Uterus (tissue), 4 donors: ENCODE measurements around the gene GNAO1. TPM values are rescaled to one million over a fixed set of nuclear protein-coding genes. Genes with fewer than 3 reads are reported as not detected.

ENCODE experiments used
- DNase-seq, 2 donors: peaks; one replicate each; pipeline ENCODE4 v3.0.0-alpha.2; 2019 to 2020
- H3K27ac ChIP-seq, 2 donors: fragments of 200-600 bp; sonication (generic); 1 replicate in 1 of 2; 2 replicates in 1 of 2; pipeline ENCODE4 v1.5.1; 2016 to 2018
- H3K27me3 ChIP-seq, 2 donors: fragments of 200-600 bp; sonication (generic); one replicate each; pipeline ENCODE4 v1.5.1; 2018 to 2019; ENCODE audit warnings: control low read depth in 1 of 2
- H3K36me3 ChIP-seq, 2 donors: fragments of 200-600 bp; sonication (generic); one replicate each; pipeline ENCODE4 v1.5.1; 2019; ENCODE audit warnings: control low read depth in 1 of 2
- H3K4me1 ChIP-seq, 2 donors: fragments of 200-600 bp; sonication (generic); one replicate each; pipeline ENCODE4 v1.5.1; 2018 to 2019; ENCODE audit warnings: control low read depth in 1 of 2
- H3K4me3 ChIP-seq, 2 donors: fragments of 200-600 bp; sonication (generic); 1 replicate in 1 of 2; 2 replicates in 1 of 2; pipeline ENCODE4 v1.5.1; 2018 to 2019; ENCODE audit warnings: mild to moderate bottlenecking in 1 of 2
- H3K9me3 ChIP-seq, 2 donors: fragments of 200-600 bp; sonication (generic); one replicate each; pipeline ENCODE4 v1.5.1; 2019; ENCODE audit warnings: control low read depth in 1 of 2
- POLR2A ChIP-seq, 2 donors: fragments of 450-650 bp; IDR thresholded peaks; one replicate each; pipeline ENCODE4 v1.6.1; 2016; ENCODE audit warnings: antibody characterized with exemption in 2 of 2, mild to moderate bottlenecking in 1 of 2, moderate library complexity in 1 of 2
- intact Hi-C: fragments of 100-400 bp; cut with DNase I; formaldehyde crosslinking; loops from one replicate; pipeline ENCODE4 v1.15.1; 2023; ENCODE audit warnings: low total_unique reads
- total RNA-seq, 4 donors: library from RNA; depleted of rRNA in 3 of 4; stranded (reverse); fragments of >200 nt in 3 of 4; gene quantifications; one replicate each; pipeline versions ENCODE4 v1.1.0 to v1.2.4, GENCODE V29; 2014 to 2023
- TF ChIP-seq, protein P1 (sequence below), 4 experiments: fragments of 200-600 bp in 2 of 4; fragments of 450-650 bp in 2 of 4; sonication (generic) in 2 of 4; IDR thresholded peaks; one replicate each; pipeline ENCODE4 v1.5.1; 2016 to 2019; ENCODE audit warnings: antibody characterized with exemption in 4 of 4, mild to moderate bottlenecking in 2 of 4, moderate library complexity in 1 of 4
- donor health status: DM: yes; HTN: yes; CAD: no.

The GNAO1 gene
- total RNA-seq, 4 donors from 2014 or later: 0.26 to 7.2 (median 1.6) TPM; not detected in 1

DNA sequence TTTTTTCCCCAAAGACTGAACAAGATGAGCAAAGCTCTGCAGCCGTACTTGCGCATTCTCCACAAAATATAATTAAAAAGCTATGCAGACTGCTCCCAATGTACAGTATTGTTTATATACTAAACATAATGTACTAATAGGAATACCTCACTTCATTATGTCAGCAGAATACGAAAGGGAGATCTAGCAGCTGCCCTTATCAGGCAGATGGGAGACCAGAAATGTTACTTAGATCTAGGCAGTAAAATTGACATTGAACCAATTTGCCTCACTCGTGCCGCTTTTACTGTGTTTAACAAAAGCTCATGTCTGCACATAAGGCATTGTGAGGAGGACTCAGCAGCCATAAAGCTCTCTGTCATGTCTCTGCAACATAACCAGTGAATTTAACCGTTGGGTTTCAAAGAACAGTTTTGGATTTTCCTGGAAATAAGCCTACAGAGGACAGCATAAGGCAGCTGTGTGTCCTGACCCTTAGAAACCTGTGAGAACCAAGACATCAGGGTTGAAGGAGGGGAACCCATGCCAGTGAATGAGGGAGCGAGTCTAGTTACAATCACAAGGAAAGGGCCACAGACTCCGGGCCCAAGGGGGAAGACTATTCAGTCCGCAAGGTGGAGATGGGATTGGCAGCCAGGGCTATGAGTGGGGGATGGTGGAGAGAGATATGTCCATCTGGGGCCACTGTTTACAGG lies 71.4 kb downstream of the GNAO1 start:
- Histone ChIP-seq H3K4me3 (no peak overlapping the region), H3K27me3 (no peaks in the 10 kb centered on the region), H3K36me3 (no peaks in the 10 kb centered on the region), H3K27ac (no peak overlapping the region), H3K4me1 (no peaks in the 10 kb centered on the region), H3K9me3 (no peaks in the 10 kb centered on the region)
- intact Hi-C loops: no loop called here
- no peak for DNase-seq
- TF ChIP-seq, protein P1, sequence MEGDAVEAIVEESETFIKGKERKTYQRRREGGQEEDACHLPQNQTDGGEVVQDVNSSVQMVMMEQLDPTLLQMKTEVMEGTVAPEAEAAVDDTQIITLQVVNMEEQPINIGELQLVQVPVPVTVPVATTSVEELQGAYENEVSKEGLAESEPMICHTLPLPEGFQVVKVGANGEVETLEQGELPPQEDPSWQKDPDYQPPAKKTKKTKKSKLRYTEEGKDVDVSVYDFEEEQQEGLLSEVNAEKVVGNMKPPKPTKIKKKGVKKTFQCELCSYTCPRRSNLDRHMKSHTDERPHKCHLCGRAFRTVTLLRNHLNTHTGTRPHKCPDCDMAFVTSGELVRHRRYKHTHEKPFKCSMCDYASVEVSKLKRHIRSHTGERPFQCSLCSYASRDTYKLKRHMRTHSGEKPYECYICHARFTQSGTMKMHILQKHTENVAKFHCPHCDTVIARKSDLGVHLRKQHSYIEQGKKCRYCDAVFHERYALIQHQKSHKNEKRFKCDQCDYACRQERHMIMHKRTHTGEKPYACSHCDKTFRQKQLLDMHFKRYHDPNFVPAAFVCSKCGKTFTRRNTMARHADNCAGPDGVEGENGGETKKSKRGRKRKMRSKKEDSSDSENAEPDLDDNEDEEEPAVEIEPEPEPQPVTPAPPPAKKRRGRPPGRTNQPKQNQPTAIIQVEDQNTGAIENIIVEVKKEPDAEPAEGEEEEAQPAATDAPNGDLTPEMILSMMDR (IDR thresholded peaks at IDR 0.05): no peak
- no peak for TF ChIP-seq POLR2A (IDR thresholded peaks at IDR 0.05)

DNA sequence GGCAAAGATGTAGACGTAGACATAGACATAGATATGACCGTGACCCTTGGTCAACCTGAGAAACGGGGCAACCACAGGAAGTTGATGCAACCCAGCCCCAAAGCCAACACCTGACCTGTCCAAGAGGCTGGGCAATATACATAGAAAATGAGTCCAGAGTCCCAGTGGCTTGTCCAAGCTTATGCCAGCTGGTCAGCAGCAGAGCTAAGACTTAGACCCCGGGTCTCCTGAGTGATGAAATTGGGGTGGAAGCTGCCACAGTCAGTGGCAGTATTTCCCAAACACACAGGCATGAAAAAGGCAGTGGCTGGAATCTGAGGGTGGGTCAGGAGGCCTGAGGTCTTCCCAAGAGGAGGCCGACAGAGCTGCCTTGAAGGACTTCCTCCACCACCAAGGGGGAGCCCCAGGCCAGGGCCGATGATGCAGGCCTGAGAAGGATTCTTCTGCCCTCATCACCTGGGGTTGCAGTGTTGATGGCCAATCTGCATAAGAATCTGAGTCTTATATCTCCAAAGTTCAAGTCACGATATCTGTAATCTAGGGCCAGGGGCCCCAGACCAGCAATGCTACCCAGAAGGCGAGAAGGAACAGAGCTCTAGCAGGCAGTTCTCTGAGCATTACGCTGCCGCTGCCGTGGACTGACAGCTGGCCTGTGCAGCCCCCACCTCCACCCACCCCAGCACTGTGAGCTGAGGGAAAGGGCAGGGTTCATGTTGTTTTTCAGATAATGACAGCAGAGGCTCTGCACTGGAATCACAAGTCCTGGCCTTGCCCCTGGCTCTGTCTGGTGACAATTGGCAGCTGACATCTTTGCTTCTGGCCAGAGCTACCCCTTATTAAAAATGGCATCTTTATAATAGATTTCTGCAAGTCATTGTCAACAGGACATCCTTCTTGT lies 72.7 kb downstream of the GNAO1 start:
- Histone ChIP-seq H3K4me1 (no peaks in the 10 kb centered on the region), H3K36me3 (no peaks in the 10 kb centered on the region), H3K27me3 (no peaks in the 10 kb centered on the region), H3K4me3 (no peak overlapping the region), H3K9me3 (no peaks in the 10 kb centered on the region), H3K27ac (no peak overlapping the region)
- intact Hi-C loops: no loop called here
- no peak for DNase-seq
- no peak for TF ChIP-seq POLR2A (IDR thresholded peaks at IDR 0.05)
- TF ChIP-seq, protein P1 (IDR thresholded peaks at IDR 0.05): no peak

DNA sequence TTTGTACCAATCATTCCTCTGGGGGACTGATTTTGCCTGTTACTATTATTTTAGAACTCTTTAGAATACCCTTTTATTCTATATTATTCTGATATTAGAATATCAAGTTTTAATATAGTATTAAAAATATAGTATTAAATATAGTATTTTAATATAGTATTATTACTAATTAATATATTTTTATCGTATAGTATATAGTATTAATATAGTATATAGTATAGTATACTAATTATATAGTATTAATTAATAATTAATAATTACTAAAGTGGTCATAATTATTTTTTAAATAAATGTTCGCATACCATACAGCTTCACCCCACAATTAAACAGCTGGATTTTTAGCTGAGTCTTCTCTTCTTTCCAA lies 73.3 kb downstream of the GNAO1 start:
- peaks cover 0 to 3% of the 10 kb centered on the region in 2 donors for H3K4me1 ChIP-seq
- no peaks in the 10 kb centered on the region for H3K27me3 ChIP-seq
- intact Hi-C loops: no loop called here
- no peak overlapping the region for H3K4me3 ChIP-seq
- no peaks in the 10 kb centered on the region for H3K36me3 ChIP-seq
- H3K9me3 ChIP-seq: no peaks in the 10 kb centered on the region
- DNase-seq: no peak
- no peak overlapping the region for H3K27ac ChIP-seq
- TF ChIP-seq, protein P1 (IDR thresholded peaks at IDR 0.05): no peak
- TF ChIP-seq POLR2A (IDR thresholded peaks at IDR 0.05): no peak

DNA sequence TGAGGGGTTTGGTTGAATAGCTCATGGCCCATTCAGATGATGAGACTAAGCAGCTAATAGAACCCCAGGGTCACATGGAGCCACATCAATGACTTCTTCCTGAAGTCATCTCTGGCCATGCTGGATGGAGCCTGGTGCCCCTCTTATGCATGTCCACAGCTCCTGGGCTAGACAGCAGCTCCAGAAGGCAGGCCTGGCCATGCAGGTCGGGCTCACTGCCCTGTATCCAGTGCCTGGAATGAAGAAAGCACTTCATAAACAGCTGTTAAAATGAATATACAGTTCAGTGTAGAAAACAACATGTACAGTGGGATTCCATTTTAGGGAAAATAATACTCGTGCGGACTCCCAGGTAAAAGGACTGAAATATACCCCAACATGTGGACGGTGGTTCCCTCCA lies 73.9 kb downstream of the GNAO1 start:
- H3K4me3 ChIP-seq: no peak overlapping the region
- H3K4me1 ChIP-seq: peaks cover 0 to 6% of the 10 kb centered on the region in 2 donors
- no peak for DNase-seq
- H3K9me3 ChIP-seq: no peaks in the 10 kb centered on the region
- no peaks in the 10 kb centered on the region for H3K36me3 ChIP-seq
- TF ChIP-seq POLR2A (IDR thresholded peaks at IDR 0.05): no peak
- TF ChIP-seq, protein P1 (IDR thresholded peaks at IDR 0.05): no peak
- intact Hi-C loops: no loop called here
- no peak overlapping the region for H3K27ac ChIP-seq
- H3K27me3 ChIP-seq: no peaks in the 10 kb centered on the region

DNA sequence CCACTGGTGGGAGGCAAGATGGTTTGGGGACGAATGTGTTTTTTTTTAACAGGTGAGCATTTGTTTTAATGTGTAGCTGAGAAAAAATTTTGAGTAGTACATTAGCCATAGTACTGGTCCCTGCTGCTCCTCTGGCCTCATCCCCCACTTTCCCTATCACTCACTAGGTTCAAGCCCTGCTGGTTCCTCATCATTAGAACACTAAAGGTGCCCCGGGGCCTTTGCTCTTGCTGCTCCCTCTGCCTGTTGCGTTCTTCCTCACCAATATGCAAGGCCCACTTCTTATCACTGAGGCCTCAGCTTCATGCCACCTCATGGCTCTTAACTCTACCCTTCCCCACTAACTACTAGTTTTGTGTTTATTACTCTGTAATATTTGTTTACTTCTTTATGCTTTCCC lies 74.5 kb downstream of the GNAO1 start:
- Histone ChIP-seq H3K4me3 (no peak overlapping the region), H3K9me3 (no peaks in the 10 kb centered on the region), H3K4me1 (peaks cover 0 to 6% of the 10 kb centered on the region in 2 donors), H3K27ac (no peak overlapping the region), H3K36me3 (no peaks in the 10 kb centered on the region), H3K27me3 (no peaks in the 10 kb centered on the region)
- DNase-seq: no peak
- intact Hi-C loops: no loop called here
- TF ChIP-seq POLR2A (IDR thresholded peaks at IDR 0.05): no peak
- TF ChIP-seq, protein P1 (IDR thresholded peaks at IDR 0.05): no peak
